ENCODE data around the gene APBA2. TPM values are rescaled to one million over a fixed set of nuclear protein-coding genes. Genes with fewer than 3 reads are reported as not detected.

APBA2 gene
- total RNA-seq, 2 experiments from 2014 or later = not detected

DNA sequence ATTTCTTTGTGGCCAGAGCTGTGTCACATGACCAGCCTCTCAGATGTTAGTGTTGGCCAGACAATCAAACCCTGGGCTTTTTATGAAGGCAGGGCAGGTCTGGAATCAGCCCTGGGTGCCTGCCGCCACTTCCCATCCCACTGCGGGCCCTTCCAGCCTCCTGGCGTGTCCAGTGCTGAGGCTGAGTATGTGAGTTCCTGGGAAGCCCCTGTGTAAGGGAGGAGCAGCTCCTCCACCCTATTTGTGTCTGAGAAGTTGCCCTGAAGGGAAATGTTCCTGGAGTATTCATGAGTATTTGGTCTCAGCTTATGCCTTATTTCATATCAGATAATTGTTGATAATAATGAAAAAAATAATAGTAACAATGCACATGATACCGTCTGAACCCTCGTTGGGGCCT, 193.7 kb downstream of the APBA2 start:
- CTCF ChIA-PET (ENCODE audit: unreplicated experiment) = no interaction called here
- no peak overlapping the region for H3K4me3 ChIP-seq (ENCODE audit: low read depth, low read length, poor library complexity, severe bottlenecking)

DNA sequence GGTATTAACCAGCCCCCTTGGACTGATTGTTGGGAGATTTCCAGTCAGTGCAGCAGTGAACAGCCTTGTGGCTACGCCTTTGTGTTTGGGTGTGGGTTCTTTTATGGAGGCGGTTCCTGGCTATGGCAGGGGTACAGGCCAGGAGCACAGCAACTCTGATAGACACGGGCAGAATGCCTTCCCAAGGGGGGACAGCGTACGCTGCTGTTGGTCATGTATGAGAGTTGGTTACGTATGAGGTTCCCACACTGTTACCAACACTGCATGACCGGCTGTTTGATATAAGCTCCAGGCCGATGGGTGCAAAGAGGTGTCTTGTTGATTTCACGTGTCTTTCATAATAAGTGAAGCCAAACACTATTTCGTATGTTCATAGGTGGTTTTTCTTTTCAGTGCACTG, 196.0 kb downstream of the APBA2 start:
- intact Hi-C loops (cut with micrococcal nuclease; ENCODE audit: unreplicated experiment) = no loop called here

More for the DNA sequence above, 193.7 kb downstream of the APBA2 start:
- H3K79me2 ChIP-seq (ENCODE audit: insufficient read depth, low read depth, low read length) = no peaks in the 10 kb centered on the region
- H3K36me3 ChIP-seq (ENCODE audit: insufficient read depth, low read length) = no peaks in the 10 kb centered on the region
- DNase-seq (ENCODE audit: low spot score) = no peak
- intact Hi-C loops (cut with micrococcal nuclease; ENCODE audit: unreplicated experiment) = no loop called here
- no peak overlapping the region for H3K27ac ChIP-seq (ENCODE audit: low read depth, low read length, poor library complexity, severe bottlenecking)
- POLR2A ChIA-PET = no interaction called here
- TF ChIP-seq EZH2phosphoT487 (IDR thresholded peaks at IDR 0.05; ENCODE audit: borderline replicate concordance, low read depth, low read length) = no peak
- TF ChIP-seq, protein P1, sequence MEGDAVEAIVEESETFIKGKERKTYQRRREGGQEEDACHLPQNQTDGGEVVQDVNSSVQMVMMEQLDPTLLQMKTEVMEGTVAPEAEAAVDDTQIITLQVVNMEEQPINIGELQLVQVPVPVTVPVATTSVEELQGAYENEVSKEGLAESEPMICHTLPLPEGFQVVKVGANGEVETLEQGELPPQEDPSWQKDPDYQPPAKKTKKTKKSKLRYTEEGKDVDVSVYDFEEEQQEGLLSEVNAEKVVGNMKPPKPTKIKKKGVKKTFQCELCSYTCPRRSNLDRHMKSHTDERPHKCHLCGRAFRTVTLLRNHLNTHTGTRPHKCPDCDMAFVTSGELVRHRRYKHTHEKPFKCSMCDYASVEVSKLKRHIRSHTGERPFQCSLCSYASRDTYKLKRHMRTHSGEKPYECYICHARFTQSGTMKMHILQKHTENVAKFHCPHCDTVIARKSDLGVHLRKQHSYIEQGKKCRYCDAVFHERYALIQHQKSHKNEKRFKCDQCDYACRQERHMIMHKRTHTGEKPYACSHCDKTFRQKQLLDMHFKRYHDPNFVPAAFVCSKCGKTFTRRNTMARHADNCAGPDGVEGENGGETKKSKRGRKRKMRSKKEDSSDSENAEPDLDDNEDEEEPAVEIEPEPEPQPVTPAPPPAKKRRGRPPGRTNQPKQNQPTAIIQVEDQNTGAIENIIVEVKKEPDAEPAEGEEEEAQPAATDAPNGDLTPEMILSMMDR (conservative IDR thresholded peaks at IDR 0.05; ENCODE audit: low read length) = no peak
- no peaks in the 10 kb centered on the region for H3K4me1 ChIP-seq (ENCODE audit: insufficient read depth, low read length, poor library complexity, severe bottlenecking)
- H4K20me1 ChIP-seq (ENCODE audit: insufficient read depth, low read length) = no peaks in the 10 kb centered on the region
- no peaks in the 10 kb centered on the region for H3K9me3 ChIP-seq (ENCODE audit: low read length)
- no TSS peak for BruUV-seq (replicated peaks)
- no peak overlapping the region for H2AFZ ChIP-seq (ENCODE audit: low read length)
- H3K4me2 ChIP-seq (ENCODE audit: low read length) = no peak overlapping the region
- no peaks in the 10 kb centered on the region for H3K9me2 ChIP-seq (ENCODE audit: insufficient read depth, low read length)

GRCh38 chr15:29083161-29083560, 197.4 kb downstream of the APBA2 start:
- H3K4me1 ChIP-seq (ENCODE audit: insufficient read depth, low read length, poor library complexity, severe bottlenecking) = no peaks in the 10 kb centered on the region
- no TSS peak for BruUV-seq (replicated peaks)
- DNase-seq (ENCODE audit: low spot score) = no peak
- H3K9me2 ChIP-seq (ENCODE audit: insufficient read depth, low read length) = no peaks in the 10 kb centered on the region
- ChIA-PET CTCF (ENCODE audit: unreplicated experiment) (no interaction called here), POLR2A (no interaction called here)
- no peaks in the 10 kb centered on the region for H3K9me3 ChIP-seq (ENCODE audit: low read length)
- H3K79me2 ChIP-seq (ENCODE audit: insufficient read depth, low read depth, low read length) = no peaks in the 10 kb centered on the region
- H2AFZ ChIP-seq (ENCODE audit: low read length) = no peak overlapping the region
- H3K4me2 ChIP-seq (ENCODE audit: low read length) = no peak overlapping the region
- no peaks in the 10 kb centered on the region for H4K20me1 ChIP-seq (ENCODE audit: insufficient read depth, low read length)
- H3K27ac ChIP-seq (ENCODE audit: low read depth, low read length, poor library complexity, severe bottlenecking) = no peak overlapping the region
- no peaks in the 10 kb centered on the region for H3K36me3 ChIP-seq (ENCODE audit: insufficient read depth, low read length)
- TF ChIP-seq EZH2phosphoT487 (IDR thresholded peaks at IDR 0.05; ENCODE audit: borderline replicate concordance, low read depth, low read length) = no peak
- TF ChIP-seq, protein P1 (conservative IDR thresholded peaks at IDR 0.05; ENCODE audit: low read length) = no peak
- no peak overlapping the region for H3K4me3 ChIP-seq (ENCODE audit: low read depth, low read length, poor library complexity, severe bottlenecking)
- intact Hi-C loops (cut with micrococcal nuclease; ENCODE audit: unreplicated experiment) = no loop called here

More for the DNA sequence above, 196.0 kb downstream of the APBA2 start:
- no TSS peak for BruUV-seq (replicated peaks)
- H3K4me3 ChIP-seq (ENCODE audit: low read depth, low read length, poor library complexity, severe bottlenecking) = no peak overlapping the region
- TF ChIP-seq EZH2phosphoT487 (IDR thresholded peaks at IDR 0.05; ENCODE audit: borderline replicate concordance, low read depth, low read length) = no peak
- TF ChIP-seq, protein P1 (conservative IDR thresholded peaks at IDR 0.05; ENCODE audit: low read length) = no peak
- H3K36me3 ChIP-seq (ENCODE audit: insufficient read depth, low read length) = no peaks in the 10 kb centered on the region
- H3K27ac ChIP-seq (ENCODE audit: low read depth, low read length, poor library complexity, severe bottlenecking) = no peak overlapping the region
- no peak overlapping the region for H2AFZ ChIP-seq (ENCODE audit: low read length)
- H3K79me2 ChIP-seq (ENCODE audit: insufficient read depth, low read depth, low read length) = no peaks in the 10 kb centered on the region
- no peaks in the 10 kb centered on the region for H3K4me1 ChIP-seq (ENCODE audit: insufficient read depth, low read length, poor library complexity, severe bottlenecking)
- H3K9me3 ChIP-seq (ENCODE audit: low read length) = no peaks in the 10 kb centered on the region
- H3K4me2 ChIP-seq (ENCODE audit: low read length) = no peak overlapping the region
- ChIA-PET CTCF (ENCODE audit: unreplicated experiment) (no interaction called here), POLR2A (interaction anchor here (0.6 kb wide), 1 partner anchor 828 kb away, joined by 3 read pairs; no protein-coding TSS in a partner anchor)
- H3K9me2 ChIP-seq (ENCODE audit: insufficient read depth, low read length) = no peaks in the 10 kb centered on the region
- H4K20me1 ChIP-seq (ENCODE audit: insufficient read depth, low read length) = no peaks in the 10 kb centered on the region
- DNase-seq (ENCODE audit: low spot score) = no peak

Measured in OCI-LY7 (cell line).